Naive thymus-derived CD4-positive, alpha-beta T cell (primary cell): ENCODE results near the gene EPB41. TPM values are rescaled to one million over a fixed set of nuclear protein-coding genes. Genes with fewer than 3 reads are reported as not detected.

Experiments used
- ATAC-seq: fragments of 150-1000 bp; cut with Tn5 transposase; 2 replicates; pipeline ENCODE4 v1.10.0; 2021; ENCODE audit warnings: mild to moderate bottlenecking, moderate library complexity
- CTCF ChIA-PET: fragments of 350-600 bp; sonication (Branson Sonifier 250); formaldehyde crosslinking; loops from one replicate; lab custom pipeline; 2021; ENCODE audit warnings: antibody characterized with exemption; lab: Charles Lee
- POLR2A ChIA-PET: fragments of 350-600 bp; sonication (Branson Sonifier 250); formaldehyde crosslinking; loops from one replicate; lab custom pipeline; 2021; ENCODE audit warnings: antibody characterized with exemption, inconsistent platforms; lab: Charles Lee
- DNase-seq, 9 donors: peaks; one replicate each; pipeline versions ENCODE4 v3.0.0 to v3.0.0-alpha.2; 2020 to 2022; ENCODE audit warnings: mixed read lengths in 1 of 9
- H3K27ac ChIP-seq: one replicate; pipeline ENCODE4 v1.7.0; 2013; ENCODE audit warnings: mild to moderate bottlenecking, low read depth, low read length, moderate library complexity
- H3K27me3 ChIP-seq, 2 donors: one replicate each; pipeline ENCODE4 v1.7.0; 2013; ENCODE audit warnings: low read length in 2 of 2, mild to moderate bottlenecking in 2 of 2, moderate library complexity in 2 of 2; ENCODE audit not compliant: control insufficient read depth in 2 of 2, insufficient read depth in 2 of 2
- H3K36me3 ChIP-seq, 3 experiments: 1 replicate in 2 of 3; 2 replicates in 1 of 3; pipeline ENCODE4 v1.7.0; 2013; ENCODE audit warnings: low read length in 3 of 3, mild to moderate bottlenecking in 3 of 3, moderate library complexity in 1 of 3; ENCODE audit not compliant: insufficient read depth in 3 of 3, control insufficient read depth in 2 of 3
- H3K4me1 ChIP-seq, 2 donors: one replicate each; pipeline ENCODE4 v1.7.0; 2013; ENCODE audit warnings: low read length in 2 of 2, mild to moderate bottlenecking in 2 of 2, moderate library complexity in 1 of 2; ENCODE audit not compliant: control insufficient read depth in 2 of 2, insufficient read depth in 2 of 2
- H3K4me3 ChIP-seq: 2 replicates; pipeline ENCODE4 v1.7.0; 2013; ENCODE audit warnings: mild to moderate bottlenecking, low read length
- H3K9me3 ChIP-seq, 3 experiments: 1 replicate in 2 of 3; 2 replicates in 1 of 3; pipeline ENCODE4 v1.7.0; 2013; ENCODE audit warnings: low read length in 3 of 3; ENCODE audit not compliant: control insufficient read depth in 2 of 3
- H3K27ac Mint-ChIP-seq, 9 donors: one replicate each; pipeline ENCODE4 v1.8.0; 2020 to 2022; ENCODE audit warnings: mixed read lengths in 9 of 9, mild to moderate bottlenecking in 8 of 9, moderate library complexity in 5 of 9, inconsistent platforms in 2 of 9
- H3K27me3 Mint-ChIP-seq, 5 donors: one replicate each; pipeline ENCODE4 v1.8.0; 2021 to 2022; ENCODE audit warnings: mixed read lengths in 5 of 5, mild to moderate bottlenecking in 1 of 5
- H3K36me3 Mint-ChIP-seq, 5 donors: one replicate each; pipeline ENCODE4 v1.8.0; 2020 to 2022; ENCODE audit warnings: mixed read lengths in 5 of 5, mild to moderate bottlenecking in 3 of 5, inconsistent platforms in 1 of 5
- H3K4me1 Mint-ChIP-seq, 7 donors: one replicate each; pipeline ENCODE4 v1.8.0; 2020 to 2022; ENCODE audit warnings: mixed read lengths in 7 of 7, mild to moderate bottlenecking in 3 of 7, inconsistent platforms in 1 of 7
- H3K4me3 Mint-ChIP-seq, 10 donors: one replicate each; pipeline ENCODE4 v1.8.0; 2020 to 2022; ENCODE audit warnings: mild to moderate bottlenecking in 10 of 10, mixed read lengths in 10 of 10, moderate library complexity in 6 of 10, inconsistent platforms in 2 of 10
- H3K9me3 Mint-ChIP-seq, 11 donors: one replicate each; pipeline ENCODE4 v1.8.0; 2020 to 2022; ENCODE audit warnings: mixed read lengths in 11 of 11, mild to moderate bottlenecking in 4 of 11, inconsistent platforms in 1 of 11, moderate library complexity in 1 of 11
- intact Hi-C, 2 donors: fragments of 100-400 bp; cut with micrococcal nuclease; formaldehyde crosslinking; loops; one replicate each; pipeline ENCODE4 v1.15.1; 2023
- polyA plus RNA-seq, 2 donors: library from polyadenylated mRNA; unstranded; fragments of 300-500 nt; fragmentation: Illumina TruSeq; gene quantifications; one replicate each; pipeline ENCODE4 v1.2.3, GENCODE V29; 2021
- total RNA-seq, 6 experiments: library from RNA in 5 of 6; stranded (reverse) in 5 of 6; gene quantifications; 1 replicate in 5 of 6; 2 replicates in 1 of 6; pipeline ENCODE4 v1.2.3 and lab custom pipeline; 2021 to 2026

The EPB41 gene
- total and polyA plus RNA-seq, 7 experiments from 2014 or later = 115 to 325 (median 162) TPM

DNA sequence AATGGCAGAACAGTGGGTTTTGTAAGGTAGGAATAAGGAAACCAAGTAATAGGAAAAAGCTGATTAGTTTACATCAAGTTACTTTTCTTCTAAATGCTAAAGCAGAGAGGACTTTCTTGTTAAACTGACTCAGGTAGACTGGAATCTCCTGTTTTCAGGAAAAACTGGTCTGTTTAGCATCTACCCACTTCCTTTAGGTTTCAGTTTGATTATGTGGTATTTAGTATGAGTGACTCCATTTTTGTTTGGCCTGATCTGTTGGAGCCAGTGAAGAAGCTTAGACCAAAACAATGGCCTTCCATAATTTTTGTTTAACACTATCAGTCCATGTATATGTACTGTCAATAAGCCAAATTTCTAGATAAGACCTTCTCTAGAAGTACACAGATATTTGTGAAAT is 88.4 kb downstream of the EPB41 start:
- no peak overlapping the region for H3K4me3 ChIP-seq
- H3K36me3 ChIP-seq = peaks cover 0 to 25% (median 0%) of the 10 kb centered on the region in 3 experiments
- peak overlapping the region in 4 of 9 donors; percentile 4 to 38 (median 28) for H3K27ac Mint-ChIP-seq
- no peaks in the 10 kb centered on the region for H3K4me1 ChIP-seq
- no peak overlapping the region for H3K4me3 Mint-ChIP-seq
- H3K9me3 Mint-ChIP-seq = no peaks in the 10 kb centered on the region
- ChIA-PET POLR2A (interaction anchor here (0.6 to 1.1 kb wide), 2 partner anchors 17 to 726 kb away, joined by 3 to 7 read pairs; no protein-coding TSS in a partner anchor), CTCF (interaction anchor here (1.0 kb wide), 1 partner anchor 121 kb away, joined by 3 read pairs; no protein-coding TSS in a partner anchor)
- H3K9me3 ChIP-seq = no peaks in the 10 kb centered on the region
- peaks cover 16 to 52% (median 39%) of the 10 kb centered on the region in 5 donors for H3K36me3 Mint-ChIP-seq
- intact Hi-C loops = loop anchor here in 1 of 2 donors (2.0 kb wide), 1 partner anchor 14 kb away; no protein-coding TSS in a partner anchor
- H3K27me3 Mint-ChIP-seq = no peaks in the 10 kb centered on the region
- H3K27ac ChIP-seq = no peak overlapping the region
- H3K27me3 ChIP-seq = no peaks in the 10 kb centered on the region
- no peak for ATAC-seq
- no peak for DNase-seq
- peaks cover 13 to 58% (median 41%) of the 10 kb centered on the region in 7 donors for H3K4me1 Mint-ChIP-seq

DNA sequence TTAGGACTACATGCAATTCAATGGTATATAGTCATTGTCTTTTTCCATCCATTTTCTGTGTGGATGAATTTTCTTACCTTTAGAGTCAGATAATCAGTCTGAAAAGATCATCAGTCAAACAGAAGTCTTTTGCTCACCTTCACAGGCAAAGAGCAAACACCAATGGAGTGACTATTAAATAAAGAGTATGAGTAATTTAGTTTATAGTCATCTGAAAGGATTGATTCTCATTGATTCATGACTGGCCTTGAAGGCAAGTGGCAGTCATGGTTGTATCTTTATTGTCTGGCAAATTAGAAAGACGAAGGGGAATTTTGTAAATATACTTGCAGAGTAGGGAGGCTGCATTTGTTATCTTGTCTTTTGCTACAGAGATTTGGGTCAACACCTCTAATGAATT is 89.9 kb downstream of the EPB41 start:
- Mint-ChIP-seq H3K27me3 (no peaks in the 10 kb centered on the region), H3K36me3 (peaks cover 16 to 53% (median 38%) of the 10 kb centered on the region in 5 donors), H3K4me1 (peaks cover 13 to 63% (median 52%) of the 10 kb centered on the region in 7 donors), H3K9me3 (no peaks in the 10 kb centered on the region), H3K4me3 (no peak overlapping the region), H3K27ac (peak overlapping the region in 2 of 9 donors; percentile 40 to 56)
- Histone ChIP-seq H3K27me3 (no peaks in the 10 kb centered on the region), H3K27ac (no peak overlapping the region), H3K9me3 (no peaks in the 10 kb centered on the region), H3K4me3 (no peak overlapping the region), H3K36me3 (peaks cover 0 to 19% (median 0%) of the 10 kb centered on the region in 3 experiments), H3K4me1 (no peaks in the 10 kb centered on the region)
- DNase-seq (no peak), ATAC-seq (no peak)
- intact Hi-C loops = no loop called here
- ChIA-PET POLR2A (no interaction called here), CTCF (interaction anchor here (0.5 kb wide), 1 partner anchor 128 kb away, joined by 4 read pairs; no protein-coding TSS in a partner anchor)

DNA sequence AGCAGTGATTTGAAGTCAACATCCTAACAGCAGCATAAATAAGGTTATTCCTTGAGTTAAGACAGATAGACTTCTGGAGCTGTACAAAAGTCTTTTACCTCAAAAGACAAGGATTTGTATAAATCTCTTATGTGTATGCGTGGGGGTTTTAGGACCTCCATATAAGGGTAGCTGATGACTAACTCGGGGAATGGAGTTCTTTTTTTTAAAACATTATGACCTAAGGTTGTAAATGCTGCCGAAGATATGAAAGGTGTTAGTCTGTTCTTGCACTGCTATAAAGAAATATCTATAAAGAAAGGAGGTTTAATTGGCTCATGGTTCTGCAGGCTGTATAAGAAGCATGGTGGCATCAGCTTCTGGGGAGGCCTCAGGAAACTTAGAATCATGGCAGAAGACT is 90.4 kb downstream of the EPB41 start:
- Mint-ChIP-seq H3K9me3 (no peaks in the 10 kb centered on the region), H3K27me3 (no peaks in the 10 kb centered on the region), H3K27ac (peak overlapping the region in 3 of 9 donors; percentile 40 to 56 (median 41)), H3K36me3 (peaks cover 16 to 53% (median 38%) of the 10 kb centered on the region in 5 donors), H3K4me3 (no peak overlapping the region), H3K4me1 (peaks cover 13 to 60% (median 52%) of the 10 kb centered on the region in 7 donors)
- Histone ChIP-seq H3K4me3 (no peak overlapping the region), H3K36me3 (peaks cover 0 to 19% (median 0%) of the 10 kb centered on the region in 3 experiments), H3K9me3 (no peaks in the 10 kb centered on the region), H3K27me3 (no peaks in the 10 kb centered on the region), H3K4me1 (no peaks in the 10 kb centered on the region), H3K27ac (no peak overlapping the region)
- ATAC-seq (no peak), DNase-seq (no peak)
- ChIA-PET CTCF (interaction anchor here (0.5 kb wide), 1 partner anchor 129 kb away, joined by 4 read pairs; no protein-coding TSS in a partner anchor), POLR2A (no interaction called here)
- intact Hi-C loops = no loop called here

DNA sequence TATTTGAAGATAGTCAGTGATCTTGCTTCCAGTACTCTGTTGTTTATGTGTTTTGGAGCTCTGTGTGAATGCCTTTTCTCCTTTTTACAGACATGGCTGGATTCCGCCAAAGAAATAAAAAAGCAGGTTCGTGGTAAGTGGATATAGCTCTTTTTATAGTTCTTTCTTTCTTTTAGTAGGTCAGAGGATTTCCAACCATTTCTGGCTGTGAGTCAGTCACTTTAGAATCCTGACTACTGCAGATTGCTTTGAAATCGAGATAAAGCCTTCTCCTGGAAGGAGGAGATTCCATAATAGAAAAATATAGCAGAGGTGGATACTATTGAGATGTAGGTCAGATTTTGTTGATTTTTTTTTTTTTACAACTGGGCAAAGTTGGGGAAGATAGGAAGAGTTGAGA is 97.4 kb downstream of the EPB41 start:
- no peak overlapping the region for H3K4me3 ChIP-seq
- H3K36me3 ChIP-seq = peaks cover 0 to 22% (median 11%) of the 10 kb centered on the region in 3 experiments
- Mint-ChIP-seq H3K4me3 (no peak overlapping the region), H3K27me3 (no peaks in the 10 kb centered on the region), H3K4me1 (peaks cover 0 to 26% (median 19%) of the 10 kb centered on the region in 7 donors), H3K36me3 (peaks cover 8 to 26% (median 11%) of the 10 kb centered on the region in 5 donors), H3K27ac (peak overlapping the region in 5 of 9 donors; percentile 6 to 65 (median 45)), H3K9me3 (no peaks in the 10 kb centered on the region)
- no peak for ATAC-seq
- no peaks in the 10 kb centered on the region for H3K27me3 ChIP-seq
- no peak overlapping the region for H3K27ac ChIP-seq
- DNase-seq = no peak
- intact Hi-C loops = no loop called here
- ChIA-PET POLR2A (interaction anchor here (1.0 to 1.2 kb wide), 2 partner anchors 9 to 12 kb away, joined by 3 read pairs; no protein-coding TSS in a partner anchor), CTCF (interaction anchor here (0.6 to 1.2 kb wide), 4 partner anchors 23 to 270 kb away, joined by 3 to 6 read pairs (median 4); no protein-coding TSS in a partner anchor)
- H3K9me3 ChIP-seq = no peaks in the 10 kb centered on the region
- H3K4me1 ChIP-seq = no peaks in the 10 kb centered on the region

DNA sequence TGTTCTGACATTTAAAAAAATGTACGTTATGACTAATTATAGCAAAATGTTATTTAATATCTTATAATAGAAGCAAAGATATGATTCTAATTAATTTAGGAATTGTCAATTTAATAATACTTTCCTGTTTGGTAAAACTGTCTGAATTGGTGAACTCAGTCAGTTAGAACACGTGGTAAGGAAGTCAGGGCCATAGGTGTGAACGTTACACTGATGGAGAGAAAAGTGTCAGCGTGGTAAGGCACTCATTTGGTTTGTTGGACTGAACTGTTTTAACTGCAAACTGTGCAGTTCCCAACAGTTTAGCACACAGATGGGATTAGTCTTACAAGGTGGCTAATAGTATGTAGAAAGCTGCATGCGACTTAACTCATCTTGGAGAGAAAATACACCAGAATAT is 102.9 kb downstream of the EPB41 start:
- no peak for ATAC-seq
- H3K4me3 Mint-ChIP-seq = no peak overlapping the region
- intact Hi-C loops = loop anchor here in 1 of 2 donors (2.0 kb wide), 1 partner anchor 14 kb away; no protein-coding TSS in a partner anchor
- Histone ChIP-seq H3K36me3 (peaks cover 0 to 31% (median 9%) of the 10 kb centered on the region in 3 experiments), H3K27me3 (no peaks in the 10 kb centered on the region), H3K9me3 (no peaks in the 10 kb centered on the region), H3K27ac (no peak overlapping the region), H3K4me3 (no peak overlapping the region), H3K4me1 (no peaks in the 10 kb centered on the region)
- H3K27ac Mint-ChIP-seq = no peak overlapping the region
- DNase-seq = no peak
- peaks cover 0 to 8% (median 4%) of the 10 kb centered on the region in 7 donors for H3K4me1 Mint-ChIP-seq
- ChIA-PET POLR2A (interaction anchor here (0.6 kb wide), 1 partner anchor 1970 kb away, joined by 6 read pairs; no protein-coding TSS in a partner anchor), CTCF (no interaction called here)
- H3K36me3 Mint-ChIP-seq = peaks cover 0 to 10% (median 3%) of the 10 kb centered on the region in 5 donors
- H3K9me3 Mint-ChIP-seq = no peaks in the 10 kb centered on the region
- H3K27me3 Mint-ChIP-seq = no peaks in the 10 kb centered on the region

DNA sequence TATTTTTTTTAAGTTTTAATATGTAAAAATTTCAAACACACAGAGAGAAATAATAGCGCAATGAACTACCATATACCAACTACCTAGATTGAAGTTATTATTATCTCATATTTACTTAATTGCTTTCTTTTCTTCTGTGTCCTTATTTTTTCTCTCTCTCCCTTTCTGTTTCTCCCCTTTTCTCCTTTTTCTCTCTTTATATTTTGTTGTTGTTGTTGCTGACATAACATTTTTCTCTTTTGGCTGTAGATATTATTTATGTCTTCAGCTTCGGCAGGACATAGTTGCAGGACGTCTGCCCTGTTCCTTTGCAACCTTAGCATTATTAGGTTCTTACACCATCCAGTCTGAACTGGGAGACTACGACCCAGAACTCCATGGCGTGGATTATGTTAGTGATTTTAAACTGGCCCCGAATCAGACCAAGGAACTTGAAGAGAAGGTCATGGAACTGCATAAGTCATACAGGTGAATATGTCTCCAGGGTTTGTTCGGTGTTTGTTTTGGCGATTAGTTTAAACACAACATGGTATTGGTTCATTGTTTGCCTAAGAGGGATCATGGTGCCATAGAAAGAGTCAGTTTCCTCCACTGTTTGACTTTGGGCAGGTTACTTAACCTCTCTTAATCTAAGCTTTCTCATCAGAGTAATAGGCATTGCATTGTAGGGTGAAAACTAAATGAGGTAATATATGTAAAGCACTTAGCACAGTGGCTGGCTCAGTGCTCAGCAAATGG is 103.8 kb downstream of the EPB41 start:
- H3K27me3 Mint-ChIP-seq = no peaks in the 10 kb centered on the region
- ATAC-seq (no peak), DNase-seq (no peak)
- Histone ChIP-seq H3K27ac (no peak overlapping the region), H3K9me3 (no peaks in the 10 kb centered on the region), H3K4me3 (no peak overlapping the region), H3K4me1 (no peaks in the 10 kb centered on the region), H3K27me3 (no peaks in the 10 kb centered on the region), H3K36me3 (peaks cover 0 to 27% (median 7%) of the 10 kb centered on the region in 3 experiments)
- peak overlapping the region in 2 of 9 donors; percentile 9 to 22 for H3K27ac Mint-ChIP-seq
- CTCF ChIA-PET = interaction anchor here (1.5 to 3.1 kb wide), 2 partner anchors 15 to 136 kb away, joined by 4 to 8 read pairs; no protein-coding TSS in a partner anchor
- H3K4me3 Mint-ChIP-seq = no peak overlapping the region
- POLR2A ChIA-PET = interaction anchor here (0.6 to 0.9 kb wide), 3 partner anchors 100 to 1690 kb away, joined by 3 to 4 read pairs (median 3); partner anchors contain the start of gene EPB41
- intact Hi-C loops = loop anchor here in 1 of 2 donors (2.0 kb wide), 2 partner anchors 15 kb away; no protein-coding TSS in a partner anchor
- peaks cover 0 to 10% (median 3%) of the 10 kb centered on the region in 5 donors for H3K36me3 Mint-ChIP-seq
- no peaks in the 10 kb centered on the region for H3K9me3 Mint-ChIP-seq
- peaks cover 0 to 8% (median 4%) of the 10 kb centered on the region in 7 donors for H3K4me1 Mint-ChIP-seq
